ENCODE measurements around the gene POLQ.
"Not testable (repeated sequence)": the region's sequence is repeated elsewhere in the genome, so short reads cannot be mapped to it uniquely, and the experiment has no call there.

POLQ gene

DNA sequence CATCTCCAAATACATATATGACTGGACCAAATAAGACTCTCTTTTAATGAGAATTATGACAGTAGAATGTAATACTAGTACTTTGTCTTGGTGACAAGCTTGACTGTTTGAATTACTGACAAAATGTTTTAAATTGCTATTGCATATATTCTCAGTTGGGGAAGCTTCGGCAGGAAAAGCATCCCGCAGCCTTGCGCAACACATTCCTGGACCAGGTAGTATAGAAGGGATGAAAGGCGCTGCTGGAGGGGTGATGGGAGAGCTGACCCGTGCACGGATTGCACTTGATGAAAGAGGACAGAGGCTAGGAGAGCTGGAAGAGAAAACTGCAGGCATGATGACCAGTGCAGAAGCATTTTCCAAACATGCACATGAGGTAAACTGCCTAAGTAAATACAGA lies 127.6 kb downstream of the POLQ start:
- no peak for DNase-seq (ENCODE audit: low read depth)

DNA sequence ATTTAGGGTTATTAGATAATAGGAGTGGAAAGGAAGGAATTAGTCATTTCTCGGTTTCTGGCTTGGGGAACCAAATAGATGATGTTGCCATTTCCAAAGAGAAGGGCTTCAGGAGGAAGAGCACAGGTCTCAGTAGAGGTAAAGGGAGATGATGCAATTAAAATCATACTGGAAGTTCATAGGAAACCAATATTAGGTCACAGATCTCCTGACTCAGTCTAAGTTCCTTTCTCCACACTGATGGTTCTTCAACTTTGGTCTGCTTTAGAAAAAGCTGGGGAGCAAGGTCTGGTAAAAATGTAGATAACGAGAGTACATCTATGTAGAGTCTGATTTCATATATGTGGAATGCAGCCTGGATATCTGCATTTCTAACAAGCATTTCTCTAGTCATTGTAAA lies 130.9 kb downstream of the POLQ start:
- no peak for DNase-seq (ENCODE audit: low read depth)

GRCh38 chr3:121411523-121411922 lies 134.3 kb downstream of the POLQ start:
- DNase-seq (ENCODE audit: low read depth), result no peak

GRCh38 chr3:121405631-121406030 lies 140.2 kb downstream of the POLQ start:
- DNase-seq (ENCODE audit: low read depth), result no peak

DNA sequence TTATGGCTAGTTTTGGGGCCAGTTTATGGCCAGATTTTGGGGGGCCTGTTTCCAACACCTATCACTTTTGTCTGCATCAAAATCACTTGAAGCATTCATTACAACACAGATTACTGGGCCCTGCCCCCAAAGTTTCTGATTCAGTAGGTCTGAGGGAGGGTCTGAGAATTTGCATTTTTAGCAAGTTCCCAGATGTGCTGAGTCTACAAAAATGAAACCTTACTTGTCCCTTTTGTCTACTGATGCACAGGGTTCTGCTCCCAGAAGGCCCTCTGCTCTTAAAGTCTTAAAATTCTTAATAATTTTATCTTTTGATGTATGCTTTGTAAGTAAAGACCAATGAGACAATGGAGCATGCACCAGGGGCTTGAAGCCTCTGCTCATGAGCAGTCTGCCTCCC lies 146.0 kb downstream of the POLQ start:
- DNase-seq (ENCODE audit: low read depth), result no peak

GRCh38 chr3:121398051-121398450 lies 147.7 kb downstream of the POLQ start:
- not testable (repeated sequence) for DNase-seq (ENCODE audit: low read depth)

DNA sequence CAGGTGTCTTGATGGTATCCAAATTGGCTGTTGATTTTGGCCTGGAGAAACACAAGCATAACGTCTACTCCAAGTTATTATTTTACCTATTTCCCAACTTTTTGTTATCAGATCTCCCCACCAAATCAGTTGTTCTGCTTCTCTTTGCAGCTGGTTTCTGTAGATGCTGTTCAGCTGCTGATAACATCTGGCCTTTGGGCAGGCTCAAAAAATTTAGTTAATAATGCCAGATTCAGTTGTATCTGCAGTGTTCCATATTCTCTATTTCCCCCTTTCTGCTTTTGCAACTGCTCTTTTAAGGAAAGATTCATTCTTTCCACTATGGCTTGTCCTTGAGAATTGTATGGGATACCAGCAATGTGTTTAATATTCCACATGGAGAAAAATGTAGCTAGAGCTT lies 149.8 kb downstream of the POLQ start:
- not testable (repeated sequence) for DNase-seq (ENCODE audit: low read depth)

DNA sequence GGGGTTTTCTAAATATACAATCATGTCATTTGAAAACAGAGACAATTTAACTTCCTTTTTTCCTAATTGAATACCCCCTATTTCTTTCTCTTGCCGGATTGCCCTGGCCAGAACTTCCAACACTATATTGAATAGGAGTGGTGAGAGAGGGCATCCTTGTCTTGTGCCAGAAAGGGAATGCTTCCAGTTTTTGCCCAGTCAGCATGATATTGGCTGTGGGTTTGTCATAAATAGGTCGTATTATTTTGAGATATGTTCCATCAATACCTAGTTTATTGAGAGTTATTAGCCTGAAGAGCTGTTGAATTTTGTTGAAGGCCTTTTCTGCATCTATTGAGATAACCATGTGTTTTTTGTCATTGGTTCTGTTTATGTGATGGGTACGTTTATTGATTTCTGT lies 157.5 kb downstream of the POLQ start:
- DNase-seq (ENCODE audit: low read depth), result not testable (repeated sequence)

All from stimulated activated CD8-positive, alpha-beta memory T cell treated with anti-CD3 and anti-CD28 coated beads, Interleukin-7, amount 100 ng/mL, for 24 hours (primary cell).